Ascending aorta (tissue), 2 donors: ENCODE measurements around the gene CIC. TPM values are rescaled to one million over a fixed set of nuclear protein-coding genes. Genes with fewer than 3 reads are reported as not detected.

Experiments
- DNase-seq, 2 donors: peaks; one replicate each; pipeline ENCODE4 v3.0.0-alpha.2; 2019; ENCODE audit warnings: low spot score in 2 of 2
- H3K27ac ChIP-seq, 2 donors: fragments of 200-600 bp; sonication (generic); one replicate each; pipeline ENCODE4 v1.5.1; 2016 to 2017; ENCODE audit warnings: mild to moderate bottlenecking in 1 of 2
- H3K27me3 ChIP-seq: fragments of 200-600 bp; sonication (generic); one replicate; pipeline ENCODE4 v1.5.1; 2017
- H3K36me3 ChIP-seq, 2 donors: fragments of 200-600 bp; sonication (generic); one replicate each; pipeline ENCODE4 v1.5.1; 2016
- H3K4me1 ChIP-seq, 2 donors: fragments of 200-600 bp; sonication (generic); one replicate each; pipeline ENCODE4 v1.5.1; 2016 to 2017; ENCODE audit warnings: mild to moderate bottlenecking in 1 of 2
- H3K4me3 ChIP-seq, 2 donors: fragments of 200-600 bp; sonication (generic); one replicate each; pipeline ENCODE4 v1.5.1; 2016 to 2017; ENCODE audit warnings: mild to moderate bottlenecking in 1 of 2
- H3K9me3 ChIP-seq, 2 donors: fragments of 200-600 bp; sonication (generic); one replicate each; pipeline ENCODE4 v1.5.1; 2016
- CTCF ChIP-seq, 3 experiments: fragments of 200-600 bp in 2 of 3; fragments of 450-650 bp in 1 of 3; sonication (generic) in 2 of 3; IDR thresholded peaks; one replicate each; pipeline ENCODE4 v1.5.1; 2016 to 2019; ENCODE audit warnings: antibody characterized with exemption in 3 of 3, mild to moderate bottlenecking in 1 of 3, moderate library complexity in 1 of 3
- intact Hi-C: fragments of 100-400 bp; cut with DNase I; formaldehyde crosslinking; loops from one replicate; pipeline ENCODE4 v1.15.1; 2023
- total RNA-seq: library from RNA; depleted of rRNA; stranded (reverse); fragments of >200 nt; gene quantifications from one replicate; pipeline ENCODE4 v1.1.0, GENCODE V29; 2016

CIC gene
- total RNA-seq, 1 donor from 2014 or later: 247 TPM

GRCh38 chr19:42317535-42317934, 48.5 kb downstream of the CIC start:
- DNase-seq: no peak
- no peaks in the 10 kb centered on the region for H3K36me3 ChIP-seq
- no peaks in the 10 kb centered on the region for H3K27me3 ChIP-seq
- no peak overlapping the region for H3K27ac ChIP-seq
- intact Hi-C loops: no loop called here
- no peaks in the 10 kb centered on the region for H3K9me3 ChIP-seq
- peaks cover 0 to 3% of the 10 kb centered on the region in 2 donors for H3K4me1 ChIP-seq
- H3K4me3 ChIP-seq: no peak overlapping the region
- no peak for TF ChIP-seq CTCF (IDR thresholded peaks at IDR 0.05)

- H3K27ac ChIP-seq: no peak overlapping the region
- TF ChIP-seq CTCF (IDR thresholded peaks at IDR 0.05): no peak
- H3K4me1 ChIP-seq: peaks cover 5 to 23% of the 10 kb centered on the region in 2 donors
- intact Hi-C loops: no loop called here
- H3K4me3 ChIP-seq: no peak overlapping the region
- no peaks in the 10 kb centered on the region for H3K36me3 ChIP-seq
- DNase-seq: no peak
- peaks cover 11% of the 10 kb centered on the region for H3K27me3 ChIP-seq
- H3K9me3 ChIP-seq: no peaks in the 10 kb centered on the region
Measured at GRCh38 chr19:42322305-42322704, 53.3 kb downstream of the CIC start.

GRCh38 chr19:42323473-42323851, 54.4 kb downstream of the CIC start:
- H3K4me3 ChIP-seq: no peak overlapping the region
- H3K27me3 ChIP-seq: peaks cover 11% of the 10 kb centered on the region
- H3K9me3 ChIP-seq: no peaks in the 10 kb centered on the region
- no peak for TF ChIP-seq CTCF (IDR thresholded peaks at IDR 0.05)
- H3K36me3 ChIP-seq: no peaks in the 10 kb centered on the region
- DNase-seq: no peak
- no peak overlapping the region for H3K27ac ChIP-seq
- intact Hi-C loops: no loop called here
- peaks cover 5 to 29% of the 10 kb centered on the region in 2 donors for H3K4me1 ChIP-seq

GRCh38 chr19:42323852-42324654, 55.0 kb downstream of the CIC start:
- no peak for DNase-seq
- no peaks in the 10 kb centered on the region for H3K36me3 ChIP-seq
- no peak for TF ChIP-seq CTCF (IDR thresholded peaks at IDR 0.05)
- peaks cover 11% of the 10 kb centered on the region for H3K27me3 ChIP-seq
- peak overlapping the region; percentile 48 to 85 for H3K4me3 ChIP-seq
- H3K4me1 ChIP-seq: peaks cover 5 to 29% of the 10 kb centered on the region in 2 donors
- no peak overlapping the region for H3K27ac ChIP-seq
- intact Hi-C loops: loop anchor here (2.0 kb wide), 2 partner anchors 73 to 191 kb away; partner anchors contain the start of gene POU2F2
- no peaks in the 10 kb centered on the region for H3K9me3 ChIP-seq

- Histone ChIP-seq H3K4me1 (peaks cover 5 to 29% of the 10 kb centered on the region in 2 donors), H3K36me3 (no peaks in the 10 kb centered on the region), H3K9me3 (no peaks in the 10 kb centered on the region), H3K27me3 (peaks cover 11% of the 10 kb centered on the region), H3K27ac (no peak overlapping the region), H3K4me3 (peak overlapping the region; percentile 48 to 85)
- DNase-seq: no peak
- TF ChIP-seq CTCF (IDR thresholded peaks at IDR 0.05): peak in 2 of 3 experiments; percentile 82 to 89
- intact Hi-C loops: loop anchor here (1.0 to 5.0 kb wide), 4 partner anchors 72 to 367 kb away; partner anchors contain the start of genes GSK3A, POU2F2 and RABAC1
Measured at GRCh38 chr19:42324655-42325307, 55.7 kb downstream of the CIC start.
